Thymus (tissue), 11 donors: ENCODE data around the gene CAMTA1. TPM values are rescaled to one million over a fixed set of nuclear protein-coding genes. Genes with fewer than 3 reads are reported as not detected.

ENCODE experiments used
- DNase-seq, 9 donors: peaks; one replicate each; pipeline ENCODE4 v3.0.0-alpha.2; 2013; ENCODE audit warnings: low spot score in 9 of 9, low read depth in 6 of 9, missing footprints in 1 of 9
- H3K27ac ChIP-seq, 2 donors: one replicate each; pipeline ENCODE4 v1.5.1; 2013; ENCODE audit warnings: control low read depth in 1 of 2, low read depth in 1 of 2, low read length in 1 of 2, mild to moderate bottlenecking in 1 of 2, moderate library complexity in 1 of 2
- H3K27me3 ChIP-seq, 2 donors: one replicate each; pipeline ENCODE4 v1.5.1; 2013; ENCODE audit warnings: low read length in 1 of 2; ENCODE audit not compliant: control insufficient read depth in 2 of 2, insufficient read depth in 1 of 2
- H3K36me3 ChIP-seq, 2 donors: one replicate each; pipeline ENCODE4 v1.5.1; 2013; ENCODE audit warnings: low read length in 1 of 2, mild to moderate bottlenecking in 1 of 2, moderate library complexity in 1 of 2; ENCODE audit not compliant: control insufficient read depth in 2 of 2, insufficient read depth in 2 of 2
- H3K4me1 ChIP-seq, 2 donors: one replicate each; pipeline ENCODE4 v1.5.1; 2013; ENCODE audit warnings: low read length in 2 of 2; ENCODE audit not compliant: control insufficient read depth in 2 of 2, insufficient read depth in 2 of 2
- H3K4me3 ChIP-seq, 2 donors: one replicate each; pipeline ENCODE4 v1.5.1; 2013; ENCODE audit warnings: low read length in 2 of 2, control low read depth in 1 of 2, mild to moderate bottlenecking in 1 of 2
- H3K9me3 ChIP-seq, 2 donors: one replicate each; pipeline ENCODE4 v1.5.1; 2013; ENCODE audit warnings: low read length in 1 of 2, mild to moderate bottlenecking in 1 of 2; ENCODE audit not compliant: control insufficient read depth in 2 of 2, insufficient read depth in 1 of 2
- WGBS: extraction: QIAGEN DNeasy Blood & Tissue Kit; methylation state at CpG from one replicate; pipeline ENCODE4 v1.1.7; 2013; 5-methylcytosine and 5-hydroxymethylcytosine counted together
- polyA plus RNA-seq: library from polyadenylated mRNA; stranded (reverse); fragments of 200-250 nt; gene quantifications from one replicate; pipeline ENCODE4 v1.2.3, GENCODE V29; 2013
- total RNA-seq: library from RNA; stranded (reverse); fragments of 120-200 nt; gene quantifications from one replicate; pipeline ENCODE4 v1.2.4, GENCODE V29; 2013
- donor health status: healthy.

The CAMTA1 gene
- total and polyA plus RNA-seq, 2 donors = 32.0 to 158 TPM

GRCh38 chr1:7560128-7560527 lies 774.9 kb downstream of the CAMTA1 start:
- H3K9me3 ChIP-seq = no peaks in the 10 kb centered on the region
- no peaks in the 10 kb centered on the region for H3K4me1 ChIP-seq
- no peaks in the 10 kb centered on the region for H3K27me3 ChIP-seq
- H3K36me3 ChIP-seq = no peaks in the 10 kb centered on the region
- H3K27ac ChIP-seq = no peak overlapping the region
- no peak overlapping the region for H3K4me3 ChIP-seq
- DNase-seq = no peak
- 94% methylated on average over 4 of the region's 4 CpGs for WGBS

GRCh38 chr1:7560601-7561181 lies 775.4 kb downstream of the CAMTA1 start:
- WGBS = 95% methylated on average over 15 of the region's 15 CpGs
- Histone ChIP-seq H3K36me3 (no peaks in the 10 kb centered on the region), H3K4me1 (no peaks in the 10 kb centered on the region), H3K9me3 (no peaks in the 10 kb centered on the region), H3K27ac (no peak overlapping the region), H3K27me3 (no peaks in the 10 kb centered on the region), H3K4me3 (no peak overlapping the region)
- DNase-seq = no peak

GRCh38 chr1:7561331-7561921 lies 776.2 kb downstream of the CAMTA1 start:
- 79% methylated on average over 16 of the region's 16 CpGs for WGBS

GRCh38 chr1:7561936-7562728 lies 776.9 kb downstream of the CAMTA1 start:
- no peaks in the 10 kb centered on the region for H3K36me3 ChIP-seq

More at GRCh38 chr1:7561331-7561921, 776.2 kb downstream of the CAMTA1 start:
- Histone ChIP-seq H3K4me1 (no peaks in the 10 kb centered on the region), H3K27me3 (no peaks in the 10 kb centered on the region), H3K27ac (no peak overlapping the region), H3K36me3 (no peaks in the 10 kb centered on the region), H3K4me3 (no peak overlapping the region), H3K9me3 (no peaks in the 10 kb centered on the region)
- no peak for DNase-seq

GRCh38 chr1:7562729-7563605 lies 777.7 kb downstream of the CAMTA1 start:
- H3K9me3 ChIP-seq = no peaks in the 10 kb centered on the region
- no peak for DNase-seq
- H3K4me1 ChIP-seq = no peaks in the 10 kb centered on the region
- no peak overlapping the region for H3K27ac ChIP-seq
- H3K27me3 ChIP-seq = no peaks in the 10 kb centered on the region
- 90% methylated on average over 21 of the region's 21 CpGs for WGBS
- no peaks in the 10 kb centered on the region for H3K36me3 ChIP-seq
- H3K4me3 ChIP-seq = no peak overlapping the region

More at GRCh38 chr1:7561936-7562728, 776.9 kb downstream of the CAMTA1 start:
- Histone ChIP-seq H3K27ac (no peak overlapping the region), H3K4me3 (no peak overlapping the region), H3K9me3 (no peaks in the 10 kb centered on the region), H3K4me1 (no peaks in the 10 kb centered on the region), H3K27me3 (no peaks in the 10 kb centered on the region)
- DNase-seq = no peak
- 94% methylated on average over 26 of the region's 26 CpGs for WGBS

GRCh38 chr1:7564137-7564536 lies 778.9 kb downstream of the CAMTA1 start:
- H3K36me3 ChIP-seq = no peaks in the 10 kb centered on the region
- H3K27me3 ChIP-seq = no peaks in the 10 kb centered on the region
- no peak overlapping the region for H3K4me3 ChIP-seq
- no peaks in the 10 kb centered on the region for H3K4me1 ChIP-seq
- no peak for DNase-seq
- no peaks in the 10 kb centered on the region for H3K9me3 ChIP-seq
- no peak overlapping the region for H3K27ac ChIP-seq
- WGBS = 97% methylated on average over 12 of the region's 12 CpGs

GRCh38 chr1:7565099-7565750 lies 780.0 kb downstream of the CAMTA1 start:
- Histone ChIP-seq H3K27me3 (no peaks in the 10 kb centered on the region), H3K9me3 (no peaks in the 10 kb centered on the region), H3K27ac (no peak overlapping the region), H3K4me3 (no peak overlapping the region), H3K4me1 (no peaks in the 10 kb centered on the region), H3K36me3 (no peaks in the 10 kb centered on the region)
- WGBS = 89% methylated on average over 10 of the region's 10 CpGs
- DNase-seq = no peak

- H3K4me3 ChIP-seq = no peak overlapping the region
- DNase-seq = no peak
- H3K36me3 ChIP-seq = no peaks in the 10 kb centered on the region
- WGBS = 85% methylated on average over 16 of the region's 16 CpGs
- no peaks in the 10 kb centered on the region for H3K27me3 ChIP-seq
- no peaks in the 10 kb centered on the region for H3K9me3 ChIP-seq
- H3K4me1 ChIP-seq = no peaks in the 10 kb centered on the region
- no peak overlapping the region for H3K27ac ChIP-seq
Measured at GRCh38 chr1:7566417-7567375, 781.4 kb downstream of the CAMTA1 start.
